DOHH2 (cell line): ENCODE results near the gene RAC3.

Source experiments
- H3F3A ChIP-seq: fragments of 200-600 bp; sonication (generic), shearing (Covaris generic); 2 replicates; pipeline ENCODE4 v1.6.0; 2016; ENCODE audit warnings: antibody characterized with exemption, mild to moderate bottlenecking; ENCODE audit not compliant: control insufficient read depth, insufficient read depth
- H3K27ac ChIP-seq: fragments of 200-600 bp; sonication (generic); 2 replicates; pipeline ENCODE4 v1.5.1; 2014; ENCODE audit warnings: low read depth, mild to moderate bottlenecking, low read length, moderate library complexity
- H3K27me3 ChIP-seq: fragments of 200-600 bp; sonication (generic); 2 replicates; pipeline ENCODE4 v1.6.1; 2014; ENCODE audit warnings: mild to moderate bottlenecking, low read length, mixed read lengths; ENCODE audit not compliant: control insufficient read depth
- H3K36me3 ChIP-seq: fragments of 200-600 bp; sonication (generic); 2 replicates; pipeline ENCODE4 v1.6.1; 2014; ENCODE audit warnings: mild to moderate bottlenecking, low read length, moderate library complexity, mixed read lengths; ENCODE audit not compliant: control insufficient read depth
- H3K4me1 ChIP-seq: fragments of 200-600 bp; sonication (generic); 2 replicates; pipeline ENCODE4 v1.6.1; 2014; ENCODE audit warnings: mild to moderate bottlenecking, low read length, mixed read lengths; ENCODE audit not compliant: control insufficient read depth
- H3K4me2 ChIP-seq: fragments of 200-600 bp; sonication (generic); 2 replicates; pipeline ENCODE4 v1.6.0; 2014; ENCODE audit warnings: mild to moderate bottlenecking, low read length, moderate library complexity
- H3K4me3 ChIP-seq: fragments of 200-600 bp; sonication (generic); 2 replicates; pipeline ENCODE4 v1.5.1; 2014; ENCODE audit warnings: mild to moderate bottlenecking, low read length, mixed read lengths
- H3K79me2 ChIP-seq: fragments of 200-600 bp; sonication (generic); 2 replicates; pipeline ENCODE4 v1.6.1; 2014; ENCODE audit warnings: mild to moderate bottlenecking, low read length, mixed read lengths; ENCODE audit not compliant: control insufficient read depth
- H3K9me2 ChIP-seq: fragments of 200-600 bp; sonication (generic); replicated peaks from 2 replicates; pipeline ENCODE4 v1.6.1; 2014; ENCODE audit warnings: mild to moderate bottlenecking, low read length, mixed read lengths; ENCODE audit not compliant: control insufficient read depth
- H3K9me3 ChIP-seq: fragments of 200-600 bp; sonication (generic); 2 replicates; pipeline ENCODE4 v1.6.1; 2014; ENCODE audit warnings: antibody characterized with exemption, low read length, mixed read lengths; ENCODE audit not compliant: control insufficient read depth, insufficient read depth
- H4K20me1 ChIP-seq: fragments of 200-600 bp; sonication (generic); 2 replicates; pipeline ENCODE4 v1.6.0; 2014; ENCODE audit warnings: low read depth, mild to moderate bottlenecking, antibody characterized with exemption, low read length, moderate library complexity; ENCODE audit not compliant: control insufficient read depth, insufficient read depth
- CTCF ChIP-seq: fragments of 200-600 bp; sonication (generic); IDR thresholded peaks from one replicate; pipeline ENCODE4 v1.5.1; 2014; ENCODE audit warnings: antibody characterized with exemption, mild to moderate bottlenecking, low read depth, low read length; ENCODE audit not compliant: poor library complexity, severe bottlenecking
- EZH2phosphoT487 ChIP-seq: fragments of 200-600 bp; sonication (generic); IDR thresholded peaks from 2 replicates; pipeline ENCODE4 v1.6.1; 2017; ENCODE audit warnings: borderline replicate concordance, mild to moderate bottlenecking, antibody characterized with exemption, low read length, moderate library complexity, mixed read lengths

The RAC3 gene

GRCh38 chr17:81996232-81996756 lies 35.2 kb upstream of the RAC3 start:
- no peak for TF ChIP-seq EZH2phosphoT487
- no peak for TF ChIP-seq CTCF
- H3K27ac ChIP-seq: no peak overlapping the region
- H3K79me2 ChIP-seq: no peaks in the 10 kb centered on the region
- no peaks in the 10 kb centered on the region for H3K4me1 ChIP-seq
- no peaks in the 10 kb centered on the region for H3K36me3 ChIP-seq
- H3K27me3 ChIP-seq: no peaks in the 10 kb centered on the region
- no peak overlapping the region for H3K4me3 ChIP-seq
- no peaks in the 10 kb centered on the region for H4K20me1 ChIP-seq
- no peaks in the 10 kb centered on the region for H3F3A ChIP-seq
- H3K9me3 ChIP-seq: no peaks in the 10 kb centered on the region
- H3K9me2 ChIP-seq: no peaks in the 10 kb centered on the region
- no peak overlapping the region for H3K4me2 ChIP-seq

GRCh38 chr17:81996757-81997441 lies 34.6 kb upstream of the RAC3 start:
- Histone ChIP-seq H3K4me3 (no peak overlapping the region), H3K4me2 (no peak overlapping the region), H3K36me3 (no peaks in the 10 kb centered on the region), H3K4me1 (no peaks in the 10 kb centered on the region), H3K9me3 (no peaks in the 10 kb centered on the region), H3K27ac (no peak overlapping the region), H3F3A (no peaks in the 10 kb centered on the region), H3K27me3 (no peaks in the 10 kb centered on the region), H4K20me1 (no peaks in the 10 kb centered on the region), H3K79me2 (no peaks in the 10 kb centered on the region), H3K9me2 (no peaks in the 10 kb centered on the region)
- TF ChIP-seq CTCF (no peak), EZH2phosphoT487 (no peak)

GRCh38 chr17:81998212-81998611 lies 33.3 kb upstream of the RAC3 start:
- Histone ChIP-seq H3K4me1 (no peaks in the 10 kb centered on the region), H3K4me2 (no peak overlapping the region), H4K20me1 (no peaks in the 10 kb centered on the region), H3K9me2 (no peaks in the 10 kb centered on the region), H3K4me3 (no peak overlapping the region), H3K79me2 (no peaks in the 10 kb centered on the region), H3K9me3 (no peaks in the 10 kb centered on the region), H3K27ac (no peak overlapping the region), H3K36me3 (no peaks in the 10 kb centered on the region), H3F3A (no peaks in the 10 kb centered on the region), H3K27me3 (no peaks in the 10 kb centered on the region)
- TF ChIP-seq EZH2phosphoT487 (no peak), CTCF (no peak)
